ENCODE measurements around the gene TBL1XR1. TPM values are rescaled to one million over a fixed set of nuclear protein-coding genes. Genes with fewer than 3 reads are reported as not detected.
"Not testable (repeated sequence)": the region's sequence is repeated elsewhere in the genome, so short reads cannot be mapped to it uniquely, and the experiment has no call there.

Gene TBL1XR1
- total RNA-seq, 6 experiments from 2014 or later = 32.6 to 80.6 (median 56.2) TPM

GRCh38 chr3:177162742-177163141 lies 34.5 kb downstream of the TBL1XR1 start:
- 46% methylated on average over 4 of the region's 4 CpGs for WGBS (ENCODE audit: insufficient coverage, low coverage, low lambda C conversion rate, missing lambda C conversion rate)
- peak; percentile 35 to 74 (median 50) for ATAC-seq
- Histone ChIP-seq H3K9me3 (no peaks in the 10 kb centered on the region), H3K27ac (no peak overlapping the region), H3K36me3 (no peaks in the 10 kb centered on the region), H3K27me3 (no peaks in the 10 kb centered on the region), H3K4me3 (no peak overlapping the region), H3K4me1 (no peaks in the 10 kb centered on the region)
- TF ChIP-seq CTCF (IDR thresholded peaks at IDR 0.05) (no peak), POLR2A (IDR thresholded peaks at IDR 0.05) (no peak)
- DNase-seq = no peak
- intact Hi-C loops (cut with DNase I) = no loop called here

- intact Hi-C loops (cut with DNase I); ATAC-seq; H3K36me3 ChIP-seq; H3K4me1 ChIP-seq; H3K4me3 ChIP-seq; H3K9me3 ChIP-seq; H3K27me3 ChIP-seq; DNase-seq; H3K27ac ChIP-seq: not testable (repeated sequence)
- 94% methylated on average over 2 of the region's 2 CpGs for WGBS (ENCODE audit: insufficient coverage, low coverage, low lambda C conversion rate, missing lambda C conversion rate)
Observed at GRCh38 chr3:177161603-177162002, 35.7 kb downstream of the TBL1XR1 start.

GRCh38 chr3:177158461-177158860 lies 38.8 kb downstream of the TBL1XR1 start:
- peaks cover 0 to 17% (median 8%) of the 10 kb centered on the region in 4 donors for H3K4me1 ChIP-seq
- ATAC-seq (no peak), DNase-seq (no peak)
- no peaks in the 10 kb centered on the region for H3K36me3 ChIP-seq
- WGBS (ENCODE audit: insufficient coverage, low coverage, low lambda C conversion rate, missing lambda C conversion rate) = 97% methylated on average over 8 of the region's 8 CpGs
- no peak overlapping the region for H3K4me3 ChIP-seq
- no peaks in the 10 kb centered on the region for H3K9me3 ChIP-seq
- H3K27me3 ChIP-seq = no peaks in the 10 kb centered on the region
- no peak overlapping the region for H3K27ac ChIP-seq
- TF ChIP-seq POLR2A (IDR thresholded peaks at IDR 0.05) (no peak), CTCF (IDR thresholded peaks at IDR 0.05) (no peak)
- intact Hi-C loops (cut with DNase I) = no loop called here

- Histone ChIP-seq H3K9me3 (no peaks in the 10 kb centered on the region), H3K4me1 (peaks cover 0 to 17% (median 8%) of the 10 kb centered on the region in 4 donors), H3K36me3 (no peaks in the 10 kb centered on the region), H3K27me3 (no peaks in the 10 kb centered on the region), H3K27ac (no peak overlapping the region), H3K4me3 (no peak overlapping the region)
- ATAC-seq (no peak), DNase-seq (no peak)
- no peak for TF ChIP-seq POLR2A (IDR thresholded peaks at IDR 0.05)
- no peak for TF ChIP-seq CTCF (IDR thresholded peaks at IDR 0.05)
- intact Hi-C loops (cut with DNase I) = no loop called here
- WGBS (ENCODE audit: insufficient coverage, low coverage, low lambda C conversion rate, missing lambda C conversion rate) = 86% methylated on average over 4 of the region's 4 CpGs
Observed at GRCh38 chr3:177157492-177157891, 39.8 kb downstream of the TBL1XR1 start.

GRCh38 chr3:177154733-177155132 lies 42.5 kb downstream of the TBL1XR1 start:
- Histone ChIP-seq H3K4me1 (peaks cover 0 to 35% (median 17%) of the 10 kb centered on the region in 4 donors), H3K27ac (no peak overlapping the region), H3K36me3 (no peaks in the 10 kb centered on the region), H3K9me3 (no peaks in the 10 kb centered on the region), H3K4me3 (no peak overlapping the region), H3K27me3 (no peaks in the 10 kb centered on the region)
- DNase-seq = no peak
- ATAC-seq = no peak
- TF ChIP-seq CTCF (IDR thresholded peaks at IDR 0.05) = no peak
- no peak for TF ChIP-seq POLR2A (IDR thresholded peaks at IDR 0.05)
- intact Hi-C loops (cut with DNase I) = no loop called here
- WGBS (ENCODE audit: insufficient coverage, low coverage, low lambda C conversion rate, missing lambda C conversion rate) = 52% methylated on average over 3 of the region's 3 CpGs
